ENCODE results near the gene SLC38A9.
"Not testable (repeated sequence)": the region's sequence is repeated elsewhere in the genome, so short reads cannot be mapped to it uniquely, and the experiment has no call there.

Gene SLC38A9, protein sequence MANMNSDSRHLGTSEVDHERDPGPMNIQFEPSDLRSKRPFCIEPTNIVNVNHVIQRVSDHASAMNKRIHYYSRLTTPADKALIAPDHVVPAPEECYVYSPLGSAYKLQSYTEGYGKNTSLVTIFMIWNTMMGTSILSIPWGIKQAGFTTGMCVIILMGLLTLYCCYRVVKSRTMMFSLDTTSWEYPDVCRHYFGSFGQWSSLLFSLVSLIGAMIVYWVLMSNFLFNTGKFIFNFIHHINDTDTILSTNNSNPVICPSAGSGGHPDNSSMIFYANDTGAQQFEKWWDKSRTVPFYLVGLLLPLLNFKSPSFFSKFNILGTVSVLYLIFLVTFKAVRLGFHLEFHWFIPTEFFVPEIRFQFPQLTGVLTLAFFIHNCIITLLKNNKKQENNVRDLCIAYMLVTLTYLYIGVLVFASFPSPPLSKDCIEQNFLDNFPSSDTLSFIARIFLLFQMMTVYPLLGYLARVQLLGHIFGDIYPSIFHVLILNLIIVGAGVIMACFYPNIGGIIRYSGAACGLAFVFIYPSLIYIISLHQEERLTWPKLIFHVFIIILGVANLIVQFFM

DNA sequence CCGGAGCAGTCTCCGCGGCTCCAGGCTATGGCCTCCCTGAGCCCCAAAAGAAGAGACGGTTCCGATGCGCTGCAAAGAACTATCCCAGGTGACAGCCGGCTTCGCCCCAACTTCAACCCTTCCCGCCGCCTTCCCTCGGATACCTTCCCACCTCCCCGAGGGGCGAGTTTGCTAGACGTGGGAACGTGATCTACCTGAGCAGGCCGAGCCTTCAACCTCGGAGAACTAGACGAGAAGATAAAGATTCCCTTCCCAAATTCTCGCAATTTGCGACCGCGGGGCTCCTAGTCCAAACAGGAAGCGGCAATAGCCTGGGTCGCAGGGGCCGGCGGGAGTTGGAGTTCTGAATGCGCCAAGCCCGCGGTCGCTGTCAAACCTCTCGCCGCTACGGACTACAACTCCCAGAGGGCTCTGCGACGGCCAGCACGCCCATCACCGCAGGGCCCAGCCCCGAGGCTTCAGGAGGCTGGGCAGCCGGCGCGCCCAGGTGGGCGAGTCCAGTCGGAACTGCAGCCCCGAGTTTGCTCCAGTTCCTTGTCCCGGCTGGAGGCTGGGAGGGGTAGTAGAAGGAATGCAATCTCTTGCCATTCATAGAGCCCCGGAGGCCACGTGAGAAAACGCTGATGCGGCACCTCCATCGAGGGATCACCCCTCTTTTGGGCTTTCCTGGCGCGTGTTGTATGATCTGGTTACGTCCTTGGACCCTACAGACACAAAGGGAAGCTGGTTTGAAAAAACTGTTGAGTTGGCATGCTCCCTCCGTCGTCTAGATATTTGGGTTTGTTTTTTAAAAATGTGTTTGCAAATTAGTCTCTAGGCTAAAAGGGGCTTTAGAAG lies at the start of gene SLC38A9:
TSS of gene SLC38A9 (minus strand) at position 302 of the 837 bp plus-strand sequence. CDS start 14,366 bp downstream, outside the sequence.
- H3K4me3 ChIP-seq (ENCODE audit: low read depth in 1 of 2, low read length in 1 of 2) = peak within 1 kb of the TSS; percentile 77 to 91
- H3K4me1 ChIP-seq (ENCODE audit: control insufficient read depth in 1 of 2, insufficient read depth in 1 of 2, low read depth in 1 of 2, low read length in 1 of 2) = peaks cover 9 to 12% of the 10 kb centered on the region in 2 experiments
- H3K36me3 ChIP-seq = peaks cover 3% of the 10 kb centered on the region
- H3K27me3 ChIP-seq = peaks cover 7% of the 10 kb centered on the region
- peak within 1 kb of the TSS; percentile 30 for H3K27ac ChIP-seq
- no peaks in the 10 kb centered on the region for H3K9me3 ChIP-seq
- TF ChIP-seq, protein P1, sequence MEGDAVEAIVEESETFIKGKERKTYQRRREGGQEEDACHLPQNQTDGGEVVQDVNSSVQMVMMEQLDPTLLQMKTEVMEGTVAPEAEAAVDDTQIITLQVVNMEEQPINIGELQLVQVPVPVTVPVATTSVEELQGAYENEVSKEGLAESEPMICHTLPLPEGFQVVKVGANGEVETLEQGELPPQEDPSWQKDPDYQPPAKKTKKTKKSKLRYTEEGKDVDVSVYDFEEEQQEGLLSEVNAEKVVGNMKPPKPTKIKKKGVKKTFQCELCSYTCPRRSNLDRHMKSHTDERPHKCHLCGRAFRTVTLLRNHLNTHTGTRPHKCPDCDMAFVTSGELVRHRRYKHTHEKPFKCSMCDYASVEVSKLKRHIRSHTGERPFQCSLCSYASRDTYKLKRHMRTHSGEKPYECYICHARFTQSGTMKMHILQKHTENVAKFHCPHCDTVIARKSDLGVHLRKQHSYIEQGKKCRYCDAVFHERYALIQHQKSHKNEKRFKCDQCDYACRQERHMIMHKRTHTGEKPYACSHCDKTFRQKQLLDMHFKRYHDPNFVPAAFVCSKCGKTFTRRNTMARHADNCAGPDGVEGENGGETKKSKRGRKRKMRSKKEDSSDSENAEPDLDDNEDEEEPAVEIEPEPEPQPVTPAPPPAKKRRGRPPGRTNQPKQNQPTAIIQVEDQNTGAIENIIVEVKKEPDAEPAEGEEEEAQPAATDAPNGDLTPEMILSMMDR (IDR thresholded peaks at IDR 0.05) = peak; percentile 7

DNA sequence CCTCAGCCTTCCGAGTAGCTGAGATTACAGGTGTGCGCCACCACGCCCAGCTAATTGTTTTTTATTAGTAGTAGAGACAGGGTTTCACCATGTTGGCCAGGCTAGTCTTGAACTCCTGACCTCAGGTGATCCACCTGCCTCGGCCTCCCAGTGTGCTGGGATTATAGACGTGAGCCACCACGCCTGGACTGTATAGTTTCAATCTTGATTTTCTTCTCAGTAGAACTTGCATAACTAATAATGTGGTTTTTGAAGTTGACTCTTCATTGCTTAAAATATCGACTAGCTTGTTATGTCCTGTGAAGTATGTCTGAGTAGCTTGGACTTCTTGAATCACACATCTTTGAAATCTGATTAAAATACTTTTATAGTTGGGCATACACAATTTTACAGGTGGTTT lies 49.6 kb upstream of the SLC38A9 start:
- H3K27ac ChIP-seq; H3K4me1 ChIP-seq (ENCODE audit: control insufficient read depth in 1 of 2, insufficient read depth in 1 of 2, low read depth in 1 of 2, low read length in 1 of 2); H3K9me3 ChIP-seq; H3K36me3 ChIP-seq; H3K27me3 ChIP-seq; H3K4me3 ChIP-seq (ENCODE audit: low read depth in 1 of 2, low read length in 1 of 2): not testable (repeated sequence)

DNA sequence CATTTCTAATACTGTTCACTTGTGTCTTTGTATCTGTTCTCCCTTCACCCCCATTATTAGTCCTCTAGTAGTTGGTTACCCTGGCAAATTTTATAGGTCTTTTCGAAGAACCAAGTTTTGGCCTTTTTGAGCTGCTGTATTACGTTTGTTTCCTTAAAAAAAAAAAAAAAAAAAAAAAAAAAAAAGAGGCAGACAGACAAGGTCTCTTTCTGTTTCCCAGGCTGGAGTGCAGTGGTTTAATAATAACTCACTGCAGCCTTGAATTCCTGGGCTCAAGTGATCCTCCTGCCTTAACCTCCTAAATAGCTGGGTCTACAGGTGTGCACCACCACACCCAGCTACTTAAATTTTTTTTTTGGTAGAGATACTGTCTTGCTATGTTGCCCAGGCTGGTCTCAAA lies 46.6 kb upstream of the SLC38A9 start:
- no peaks in the 10 kb centered on the region for H3K9me3 ChIP-seq
- no peak overlapping the region for H3K4me3 ChIP-seq (ENCODE audit: low read depth in 1 of 2, low read length in 1 of 2)
- no peaks in the 10 kb centered on the region for H3K36me3 ChIP-seq
- no peak overlapping the region for H3K27ac ChIP-seq
- no peaks in the 10 kb centered on the region for H3K4me1 ChIP-seq (ENCODE audit: control insufficient read depth in 1 of 2, insufficient read depth in 1 of 2, low read depth in 1 of 2, low read length in 1 of 2)
- H3K27me3 ChIP-seq = no peaks in the 10 kb centered on the region
- TF ChIP-seq, protein P1 (IDR thresholded peaks at IDR 0.05) = no peak

DNA sequence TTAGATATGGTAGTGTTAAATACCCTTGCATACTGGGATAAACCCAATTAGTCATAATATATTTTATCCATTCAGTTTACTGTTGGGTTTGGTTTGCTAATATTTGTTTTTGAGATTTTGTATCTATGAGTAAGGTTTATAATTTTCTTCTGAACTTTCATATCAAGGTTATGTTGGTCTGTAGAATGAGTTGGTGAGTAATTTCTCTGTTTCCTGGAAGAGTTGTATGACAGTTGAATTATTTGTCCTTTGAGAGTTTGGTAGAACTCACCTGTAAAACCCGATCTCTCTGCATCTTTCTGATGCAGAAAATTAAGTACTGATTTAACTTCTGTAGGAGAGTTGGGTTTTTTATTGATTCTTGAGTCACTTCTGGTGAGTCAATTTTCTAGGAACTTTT lies 46.1 kb upstream of the SLC38A9 start:
- H3K27ac ChIP-seq = no peak overlapping the region
- H3K4me1 ChIP-seq (ENCODE audit: control insufficient read depth in 1 of 2, insufficient read depth in 1 of 2, low read depth in 1 of 2, low read length in 1 of 2) = no peaks in the 10 kb centered on the region
- no peaks in the 10 kb centered on the region for H3K9me3 ChIP-seq
- TF ChIP-seq, protein P1 (IDR thresholded peaks at IDR 0.05) = no peak
- no peak overlapping the region for H3K4me3 ChIP-seq (ENCODE audit: low read depth in 1 of 2, low read length in 1 of 2)
- H3K36me3 ChIP-seq = no peaks in the 10 kb centered on the region
- H3K27me3 ChIP-seq = no peaks in the 10 kb centered on the region

DNA sequence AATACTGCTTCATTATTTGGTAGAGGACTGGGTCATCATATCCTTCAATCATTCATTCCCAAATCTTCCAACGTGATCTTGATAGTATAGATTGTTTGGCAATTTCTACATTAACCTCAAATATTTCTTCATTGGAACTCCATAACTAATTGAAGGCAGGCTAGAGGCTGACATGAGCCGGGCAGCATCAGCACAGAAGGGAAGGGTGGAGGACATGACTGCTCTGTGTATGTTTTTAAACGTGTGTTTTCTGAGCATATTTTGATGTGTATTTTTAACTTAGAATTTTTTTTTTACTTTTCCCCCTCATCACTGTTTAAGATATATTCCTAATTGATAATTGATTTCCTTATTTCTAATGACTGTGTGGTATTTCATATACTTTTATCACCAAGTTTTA lies 38.4 kb upstream of the SLC38A9 start:
- Histone ChIP-seq H3K27me3 (peaks cover 15% of the 10 kb centered on the region), H3K36me3 (no peaks in the 10 kb centered on the region), H3K4me3 (ENCODE audit: low read depth in 1 of 2, low read length in 1 of 2) (no peak overlapping the region), H3K27ac (no peak overlapping the region), H3K4me1 (ENCODE audit: control insufficient read depth in 1 of 2, insufficient read depth in 1 of 2, low read depth in 1 of 2, low read length in 1 of 2) (no peaks in the 10 kb centered on the region), H3K9me3 (no peaks in the 10 kb centered on the region)
- TF ChIP-seq, protein P1 (IDR thresholded peaks at IDR 0.05) = no peak

All from neutrophil (primary cell).